ENCODE results near the gene NTHL1. TPM values are rescaled to one million over a fixed set of nuclear protein-coding genes. Genes with fewer than 3 reads are reported as not detected.
A peak's percentile ranks its signal among the peaks of the same experiment; 100 is the strongest.

NTHL1 gene
- total RNA-seq, 1 donor from 2014 or later: 13.7 TPM

DNA sequence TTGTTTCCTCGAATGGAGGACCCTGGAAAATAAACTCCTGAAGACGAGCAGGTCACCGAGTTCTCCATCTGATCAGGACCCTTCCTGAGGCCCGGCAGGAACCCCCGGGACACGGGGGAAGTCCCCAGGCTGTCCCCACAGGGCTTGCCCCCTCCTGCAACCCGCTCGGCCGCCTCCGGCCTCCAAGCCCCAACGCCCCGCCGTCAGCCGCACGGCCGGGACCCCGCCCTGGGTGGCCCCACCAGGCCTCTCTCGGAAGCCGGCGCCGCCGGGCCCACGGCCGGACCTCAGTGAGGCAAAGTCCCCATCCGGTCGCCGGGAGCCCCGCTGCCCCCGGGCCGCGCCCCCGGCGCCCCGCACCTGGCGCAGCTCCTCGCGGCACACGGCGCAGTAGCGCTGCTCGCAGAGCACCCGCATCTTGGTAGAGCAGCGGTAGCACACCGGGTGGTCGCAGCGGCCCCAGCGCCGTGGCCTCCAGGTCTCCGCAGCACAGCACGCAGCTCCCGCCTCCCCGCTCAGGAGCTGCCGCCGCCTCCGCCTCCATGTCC, 38.4 kb downstream of the NTHL1 start:
- Histone ChIP-seq H4K20me1 (ENCODE audit: insufficient read depth, low read length) (peaks cover 49% of the 10 kb centered on the region), H3K4me1 (ENCODE audit: insufficient read depth, low read length) (peaks cover 37% of the 10 kb centered on the region), H3K27me3 (ENCODE audit: insufficient read depth, low read length) (no peaks in the 10 kb centered on the region), H3K79me2 (ENCODE audit: insufficient read depth, low read length) (peaks cover 63% of the 10 kb centered on the region), H2AFZ (ENCODE audit: low read depth, low read length) (no peak overlapping the region), H3K9me3 (ENCODE audit: insufficient read depth, low read depth, low read length) (no peaks in the 10 kb centered on the region), H3K4me2 (ENCODE audit: low read length) (peak overlapping the region; percentile 100), H3K36me3 (ENCODE audit: insufficient read depth, low read length) (no peaks in the 10 kb centered on the region), H3K27ac (ENCODE audit: low read depth, low read length) (peak overlapping the region; percentile 77), H3K4me3 (ENCODE audit: insufficient read depth, low read depth, low read length) (peak overlapping the region; percentile 88), H3K9ac (ENCODE audit: low read length) (peak overlapping the region; percentile 94)
- TF ChIP-seq, protein P1, sequence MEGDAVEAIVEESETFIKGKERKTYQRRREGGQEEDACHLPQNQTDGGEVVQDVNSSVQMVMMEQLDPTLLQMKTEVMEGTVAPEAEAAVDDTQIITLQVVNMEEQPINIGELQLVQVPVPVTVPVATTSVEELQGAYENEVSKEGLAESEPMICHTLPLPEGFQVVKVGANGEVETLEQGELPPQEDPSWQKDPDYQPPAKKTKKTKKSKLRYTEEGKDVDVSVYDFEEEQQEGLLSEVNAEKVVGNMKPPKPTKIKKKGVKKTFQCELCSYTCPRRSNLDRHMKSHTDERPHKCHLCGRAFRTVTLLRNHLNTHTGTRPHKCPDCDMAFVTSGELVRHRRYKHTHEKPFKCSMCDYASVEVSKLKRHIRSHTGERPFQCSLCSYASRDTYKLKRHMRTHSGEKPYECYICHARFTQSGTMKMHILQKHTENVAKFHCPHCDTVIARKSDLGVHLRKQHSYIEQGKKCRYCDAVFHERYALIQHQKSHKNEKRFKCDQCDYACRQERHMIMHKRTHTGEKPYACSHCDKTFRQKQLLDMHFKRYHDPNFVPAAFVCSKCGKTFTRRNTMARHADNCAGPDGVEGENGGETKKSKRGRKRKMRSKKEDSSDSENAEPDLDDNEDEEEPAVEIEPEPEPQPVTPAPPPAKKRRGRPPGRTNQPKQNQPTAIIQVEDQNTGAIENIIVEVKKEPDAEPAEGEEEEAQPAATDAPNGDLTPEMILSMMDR (IDR thresholded peaks at IDR 0.05; ENCODE audit: insufficient read depth, low read depth, low read length): no peak
- no peak for TF ChIP-seq EZH2 (IDR thresholded peaks at IDR 0.05; ENCODE audit: insufficient read depth, low read length)
- FAIRE-seq (no peak), DNase-seq (ENCODE audit: low read depth) (no peak)
- peak overlapping the region; percentile 74 for H3K27ac Mint-ChIP-seq (ENCODE audit: unreplicated experiment)
- H3K4me1 Mint-ChIP-seq (ENCODE audit: low read depth, unreplicated experiment): peaks cover 18% of the 10 kb centered on the region
- no peaks in the 10 kb centered on the region for H3K27me3 Mint-ChIP-seq (ENCODE audit: low read depth, unreplicated experiment)
- no peaks in the 10 kb centered on the region for H3K9me3 Mint-ChIP-seq (ENCODE audit: unreplicated experiment)
- peak overlapping the region; percentile 90 for H3K4me3 Mint-ChIP-seq (ENCODE audit: unreplicated experiment)
- H3K36me3 Mint-ChIP-seq (ENCODE audit: low read depth, unreplicated experiment): peaks cover 4% of the 10 kb centered on the region

DNA sequence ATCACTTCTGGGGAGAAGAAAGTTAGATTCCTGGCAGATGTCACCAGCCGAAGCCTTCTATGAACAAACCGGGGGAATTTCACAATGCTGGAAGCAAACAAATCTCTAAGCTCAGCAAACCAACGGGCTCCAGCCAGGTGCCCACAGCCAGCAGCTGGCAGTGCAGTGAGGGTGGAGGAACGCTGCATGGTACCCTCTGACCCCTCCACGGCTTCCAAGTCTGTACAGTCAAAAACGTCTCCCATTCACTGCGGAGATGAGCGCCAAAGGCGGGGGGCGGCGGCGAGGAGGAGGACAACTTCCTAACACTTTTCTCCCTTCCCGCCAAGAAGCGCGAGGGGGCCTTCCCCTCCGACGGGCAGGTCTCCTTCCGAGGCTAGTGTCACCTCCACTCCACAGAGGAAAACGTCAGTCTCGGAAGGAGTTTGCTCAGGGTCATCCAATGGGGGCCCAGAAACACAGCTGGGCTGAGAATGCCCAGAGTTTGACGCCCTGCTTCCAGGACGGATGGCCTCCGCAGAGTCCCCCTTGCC, 38.9 kb downstream of the NTHL1 start:
- H3K79me2 ChIP-seq (ENCODE audit: insufficient read depth, low read length): peaks cover 68% of the 10 kb centered on the region
- H3K4me1 Mint-ChIP-seq (ENCODE audit: low read depth, unreplicated experiment): peaks cover 18% of the 10 kb centered on the region
- peak overlapping the region; percentile 100 for H3K4me2 ChIP-seq (ENCODE audit: low read length)
- H3K9me3 Mint-ChIP-seq (ENCODE audit: unreplicated experiment): no peaks in the 10 kb centered on the region
- no peak overlapping the region for H2AFZ ChIP-seq (ENCODE audit: low read depth, low read length)
- H3K27me3 Mint-ChIP-seq (ENCODE audit: low read depth, unreplicated experiment): no peaks in the 10 kb centered on the region
- TF ChIP-seq, protein P1 (IDR thresholded peaks at IDR 0.05; ENCODE audit: insufficient read depth, low read depth, low read length): no peak
- no peak for TF ChIP-seq EZH2 (IDR thresholded peaks at IDR 0.05; ENCODE audit: insufficient read depth, low read length)
- no peaks in the 10 kb centered on the region for H3K9me3 ChIP-seq (ENCODE audit: insufficient read depth, low read depth, low read length)
- peak overlapping the region; percentile 74 for H3K27ac Mint-ChIP-seq (ENCODE audit: unreplicated experiment)
- FAIRE-seq: no peak
- H3K4me3 Mint-ChIP-seq (ENCODE audit: unreplicated experiment): peak overlapping the region; percentile 90
- peaks cover 4% of the 10 kb centered on the region for H3K36me3 Mint-ChIP-seq (ENCODE audit: low read depth, unreplicated experiment)
- H3K27me3 ChIP-seq (ENCODE audit: insufficient read depth, low read length): no peaks in the 10 kb centered on the region
- H3K9ac ChIP-seq (ENCODE audit: low read length): peak overlapping the region; percentile 94
- DNase-seq (ENCODE audit: low read depth): no peak
- no peaks in the 10 kb centered on the region for H3K36me3 ChIP-seq (ENCODE audit: insufficient read depth, low read length)
- H3K4me3 ChIP-seq (ENCODE audit: insufficient read depth, low read depth, low read length): peak overlapping the region; percentile 88
- H4K20me1 ChIP-seq (ENCODE audit: insufficient read depth, low read length): peaks cover 54% of the 10 kb centered on the region
- H3K4me1 ChIP-seq (ENCODE audit: insufficient read depth, low read length): peaks cover 41% of the 10 kb centered on the region
- peak overlapping the region; percentile 77 for H3K27ac ChIP-seq (ENCODE audit: low read depth, low read length)

DNA sequence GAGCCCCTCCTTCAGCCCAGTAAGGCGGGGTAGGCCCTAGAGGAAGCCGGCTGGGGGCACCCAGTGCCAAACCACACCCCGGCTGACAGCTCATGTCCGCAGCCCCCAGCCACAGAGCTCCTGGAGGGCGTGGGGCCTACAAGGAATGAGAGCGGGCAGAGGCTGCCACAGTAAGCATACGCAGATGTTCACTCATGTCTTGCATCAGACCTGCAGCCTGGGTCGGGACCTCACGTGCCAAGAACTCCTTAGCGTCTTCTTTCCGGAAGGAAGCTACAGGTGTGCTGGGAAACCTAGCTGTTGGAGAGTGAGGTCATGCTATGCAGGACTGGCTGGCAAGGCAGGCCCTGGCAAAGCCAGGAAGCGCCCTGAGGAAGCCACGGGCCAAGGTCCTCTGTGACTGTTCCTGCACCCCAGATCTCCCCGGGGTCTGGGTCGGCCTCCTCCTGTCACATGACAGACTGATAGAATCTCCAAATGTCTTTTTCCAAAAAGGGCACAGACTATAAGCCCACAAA, 39.6 kb downstream of the NTHL1 start:
- peaks cover 2% of the 10 kb centered on the region for H3K36me3 Mint-ChIP-seq (ENCODE audit: low read depth, unreplicated experiment)
- peaks cover 18% of the 10 kb centered on the region for H3K4me1 Mint-ChIP-seq (ENCODE audit: low read depth, unreplicated experiment)
- no peaks in the 10 kb centered on the region for H3K9me3 Mint-ChIP-seq (ENCODE audit: unreplicated experiment)
- H3K27ac Mint-ChIP-seq (ENCODE audit: unreplicated experiment): peak overlapping the region; percentile 74
- H3K4me2 ChIP-seq (ENCODE audit: low read length): peak overlapping the region; percentile 100
- peaks cover 61% of the 10 kb centered on the region for H4K20me1 ChIP-seq (ENCODE audit: insufficient read depth, low read length)
- H3K9ac ChIP-seq (ENCODE audit: low read length): peak overlapping the region; percentile 94
- H3K27ac ChIP-seq (ENCODE audit: low read depth, low read length): peak overlapping the region; percentile 33
- FAIRE-seq (no peak), DNase-seq (ENCODE audit: low read depth) (peak; percentile 57)
- no peaks in the 10 kb centered on the region for H3K36me3 ChIP-seq (ENCODE audit: insufficient read depth, low read length)
- H3K4me1 ChIP-seq (ENCODE audit: insufficient read depth, low read length): peaks cover 41% of the 10 kb centered on the region
- no peaks in the 10 kb centered on the region for H3K27me3 Mint-ChIP-seq (ENCODE audit: low read depth, unreplicated experiment)
- TF ChIP-seq, protein P1 (IDR thresholded peaks at IDR 0.05; ENCODE audit: insufficient read depth, low read depth, low read length): no peak
- no peak for TF ChIP-seq EZH2 (IDR thresholded peaks at IDR 0.05; ENCODE audit: insufficient read depth, low read length)
- H2AFZ ChIP-seq (ENCODE audit: low read depth, low read length): no peak overlapping the region
- H3K27me3 ChIP-seq (ENCODE audit: insufficient read depth, low read length): no peaks in the 10 kb centered on the region
- H3K79me2 ChIP-seq (ENCODE audit: insufficient read depth, low read length): peaks cover 74% of the 10 kb centered on the region
- peak overlapping the region; percentile 90 for H3K4me3 Mint-ChIP-seq (ENCODE audit: unreplicated experiment)
- peak overlapping the region; percentile 88 for H3K4me3 ChIP-seq (ENCODE audit: insufficient read depth, low read depth, low read length)
- no peaks in the 10 kb centered on the region for H3K9me3 ChIP-seq (ENCODE audit: insufficient read depth, low read depth, low read length)

All from astrocyte (in vitro differentiated cells and primary cell).